SK-N-SH (cell line): ENCODE measurements around the gene DAP. TPM values are rescaled to one million over a fixed set of nuclear protein-coding genes. Genes with fewer than 3 reads are reported as not detected.

Experiments used
- CTCF ChIA-PET: fragments of 300-600, 350-600 bp; formaldehyde crosslinking; extraction: SDS; loops from one replicate; lab custom pipeline; 2021; lab: Yijun Ruan, JAX
- POLR2A ChIA-PET: fragments of 350-600 bp; sonication (Branson Sonifier 250); formaldehyde crosslinking; extraction: SDS; loops from one replicate; lab custom pipeline; 2020; ENCODE audit warnings: antibody characterized with exemption, inconsistent platforms; lab: Yijun Ruan, JAX
- DNase-seq: peaks from one replicate; pipeline ENCODE4 v3.0.0; 2012
- H2AFZ ChIP-seq: fragments of 200-600 bp; sonication (generic); 2 replicates; pipeline ENCODE4 v1.8.1; 2016; ENCODE audit warnings: antibody characterized with exemption, mild to moderate bottlenecking, low read depth
- H3F3A ChIP-seq: fragments of 200-600 bp; sonication (generic); replicated peaks from 2 replicates; pipeline ENCODE3; 2016; ENCODE audit warnings: antibody characterized with exemption, mild to moderate bottlenecking; ENCODE audit not compliant: insufficient read depth
- H3K27ac ChIP-seq, 2 experiments: fragments of 200-500 bp in 1 of 2; fragments of 200-600 bp in 1 of 2; sonication (Bioruptor generic) in 1 of 2; sonication (generic), shearing (Covaris generic) in 1 of 2; 2 replicates each; pipeline versions ENCODE4 v1.5.1 to v1.6.1; 2014 to 2016; ENCODE audit warnings: low read depth in 2 of 2, inconsistent platforms in 1 of 2, low read length in 1 of 2, mild to moderate bottlenecking in 1 of 2, mixed read lengths in 1 of 2
- H3K27me3 ChIP-seq: fragments of 200-600 bp; sonication (generic), shearing (Covaris generic); 2 replicates; pipeline ENCODE4 v1.6.1; 2016; ENCODE audit warnings: mixed run types; ENCODE audit not compliant: insufficient read depth
- H3K36me3 ChIP-seq, 2 experiments: fragments of 200-500 bp in 1 of 2; fragments of 200-600 bp in 1 of 2; sonication (Bioruptor generic) in 1 of 2; sonication (generic) in 1 of 2; replicated peaks in 1 of 2; 2 replicates each; pipeline versions ENCODE3 to v1.5.1; 2014 to 2016; ENCODE audit warnings: low read length in 1 of 2, mild to moderate bottlenecking in 1 of 2; ENCODE audit not compliant: insufficient read depth in 2 of 2, control insufficient read depth in 1 of 2
- H3K4me1 ChIP-seq, 2 experiments: fragments of 200-500 bp in 1 of 2; fragments of 200-600 bp in 1 of 2; sonication (Bioruptor generic) in 1 of 2; sonication (generic), shearing (Covaris generic) in 1 of 2; 2 replicates each; pipeline versions ENCODE4 v1.5.1 to v1.6.1; 2014 to 2016; ENCODE audit warnings: low read depth in 1 of 2, low read length in 1 of 2, mixed run types in 1 of 2; ENCODE audit not compliant: insufficient read depth in 2 of 2, control insufficient read depth in 1 of 2
- H3K4me2 ChIP-seq: fragments of 200-600 bp; sonication (generic), shearing (Covaris generic); 2 replicates; pipeline ENCODE4 v1.6.1; 2017; ENCODE audit warnings: mixed run types
- H3K4me3 ChIP-seq, 2 experiments: fragments of 200-500 bp in 1 of 2; fragments of 200-600 bp in 1 of 2; sonication (Bioruptor generic) in 1 of 2; sonication (generic), shearing (Covaris generic) in 1 of 2; 2 replicates each; pipeline versions ENCODE4 v1.5.1 to v1.8.1; 2014 to 2016; ENCODE audit warnings: low read depth in 2 of 2, inconsistent platforms in 1 of 2, low read length in 1 of 2, mild to moderate bottlenecking in 1 of 2, mixed read lengths in 1 of 2, moderate library complexity in 1 of 2
- H3K79me2 ChIP-seq: fragments of 200-600 bp; sonication (generic); 2 replicates; pipeline ENCODE4 v1.8.1; 2017; ENCODE audit warnings: mild to moderate bottlenecking; ENCODE audit not compliant: insufficient read depth
- H3K9ac ChIP-seq: fragments of 200-600 bp; sonication (generic); 2 replicates; pipeline ENCODE4 v1.6.1; 2017; ENCODE audit warnings: mixed run types
- H3K9me2 ChIP-seq: fragments of 200-600 bp; sonication (generic); 2 replicates; pipeline ENCODE4 v1.6.1; 2017; ENCODE audit warnings: mixed run types
- H3K9me3 ChIP-seq: fragments of 200-600 bp; sonication (generic); 2 replicates; pipeline ENCODE4 v1.6.1; 2017; ENCODE audit warnings: mixed run types, mild to moderate bottlenecking, moderate library complexity
- H4K20me1 ChIP-seq: fragments of 200-600 bp; sonication (generic); 2 replicates; pipeline ENCODE4 v1.6.1; 2017; ENCODE audit warnings: mild to moderate bottlenecking, mixed run types; ENCODE audit not compliant: insufficient read depth
- EZH2phosphoT487 ChIP-seq: fragments of 200-600 bp; sonication (generic); IDR thresholded peaks from 2 replicates; pipeline ENCODE4 v1.6.1; 2017; ENCODE audit warnings: low read depth, mixed run types, mild to moderate bottlenecking, antibody characterized with exemption, moderate library complexity, borderline replicate concordance
- FOSL2 ChIP-seq: IDR thresholded peaks from 2 replicates; pipeline ENCODE4 v1.4.0; 2012; ENCODE audit warnings: low read depth, mild to moderate bottlenecking, moderate library complexity, borderline replicate concordance
- MXI1 ChIP-seq: IDR thresholded peaks from 2 replicates; pipeline ENCODE4 v1.6.1; 2012; ENCODE audit warnings: mild to moderate bottlenecking, low read depth, low read length, improper control_type of control experiment
- NFIC ChIP-seq: IDR thresholded peaks from 2 replicates; pipeline ENCODE4 v1.4.0; 2012; ENCODE audit warnings: borderline replicate concordance
- NRF1 ChIP-seq: IDR thresholded peaks from 2 replicates; pipeline ENCODE4 v1.6.1; 2012; ENCODE audit warnings: low read depth, mild to moderate bottlenecking, low read length
- RXRA ChIP-seq: IDR thresholded peaks from 2 replicates; pipeline ENCODE4 v1.4.0; 2012; ENCODE audit warnings: low read depth, mild to moderate bottlenecking, borderline replicate concordance
- TAF1 ChIP-seq: IDR thresholded peaks from 2 replicates; pipeline ENCODE4 v1.6.1; 2012; ENCODE audit warnings: low read depth, mild to moderate bottlenecking, low read length, moderate library complexity, borderline replicate concordance
- WGBS: methylation state at CpG from one replicate; pipeline ENCODE4 v1.1.6; 2017; ENCODE audit warnings: low lambda C conversion rate; 5-methylcytosine and 5-hydroxymethylcytosine counted together
- polyA plus RNA-seq, 3 experiments: library from polyadenylated mRNA; depleted of rRNA; stranded (reverse); fragments of >200 nt; gene quantifications; 2 replicates each; pipeline ENCODE4 v1.2.3, GENCODE V29; 2012
- TF ChIP-seq, protein P1 (sequence below): fragments of 200-600 bp; sonication (generic); IDR thresholded peaks from 2 replicates; pipeline ENCODE4 v1.6.1; 2017; ENCODE audit warnings: antibody characterized with exemption, mild to moderate bottlenecking, moderate library complexity
- TF ChIP-seq, protein P2 (sequence below): IDR thresholded peaks from 2 replicates; pipeline ENCODE4 v1.4.0; 2012; ENCODE audit warnings: low read depth, borderline replicate concordance
- TF ChIP-seq, protein P3 (sequence below): IDR thresholded peaks from 2 replicates; pipeline ENCODE4 v1.6.1; 2012; ENCODE audit warnings: mild to moderate bottlenecking, low read depth, low read length, moderate library complexity

DAP gene
- polyA plus RNA-seq, 1 of the 3 experiments (the other 2 are of a cell fraction) = 78.2 TPM

DNA sequence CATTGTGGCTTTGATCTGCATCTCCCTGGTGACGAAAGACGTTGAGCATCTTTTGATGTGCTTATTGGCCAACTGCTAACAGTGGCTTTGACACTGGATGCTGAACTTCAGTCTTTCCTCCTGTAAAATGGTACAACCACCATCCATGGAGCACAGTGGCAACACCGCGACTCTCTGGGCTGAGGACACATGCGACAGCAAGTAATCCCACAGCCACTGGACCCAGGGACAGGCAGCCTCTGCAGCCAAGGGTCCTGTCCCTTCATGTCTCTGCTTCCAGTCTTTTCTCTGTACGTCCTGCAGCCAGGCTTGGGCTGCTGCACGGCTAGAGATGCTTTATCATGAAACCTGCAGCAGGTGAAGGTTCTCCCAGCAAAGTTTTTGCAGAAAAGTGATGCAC is 83.5 kb downstream of the DAP start:
- ChIA-PET CTCF (no interaction called here), POLR2A (no interaction called here)
- 98% methylated on average over 7 of the region's 7 CpGs for WGBS
- Histone ChIP-seq H3F3A (peaks cover 3% of the 10 kb centered on the region), H3K79me2 (no peaks in the 10 kb centered on the region; the same call in 1 of the 2 replicates), H3K4me3 (no peak overlapping the region), H3K27me3 (no peaks in the 10 kb centered on the region), H3K4me1 (peaks cover 0 to 23% of the 10 kb centered on the region in 2 experiments; a peak in 1 of 4 replicates), H4K20me1 (no peaks in the 10 kb centered on the region), H2AFZ (no peak overlapping the region), H3K9me3 (no peaks in the 10 kb centered on the region), H3K36me3 (peaks cover 25 to 27% of the 10 kb centered on the region in 2 experiments), H3K4me2 (no peak overlapping the region), H3K27ac (no peak overlapping the region), H3K9me2 (no peaks in the 10 kb centered on the region), H3K9ac (no peak overlapping the region)
- TF ChIP-seq, protein P1, sequence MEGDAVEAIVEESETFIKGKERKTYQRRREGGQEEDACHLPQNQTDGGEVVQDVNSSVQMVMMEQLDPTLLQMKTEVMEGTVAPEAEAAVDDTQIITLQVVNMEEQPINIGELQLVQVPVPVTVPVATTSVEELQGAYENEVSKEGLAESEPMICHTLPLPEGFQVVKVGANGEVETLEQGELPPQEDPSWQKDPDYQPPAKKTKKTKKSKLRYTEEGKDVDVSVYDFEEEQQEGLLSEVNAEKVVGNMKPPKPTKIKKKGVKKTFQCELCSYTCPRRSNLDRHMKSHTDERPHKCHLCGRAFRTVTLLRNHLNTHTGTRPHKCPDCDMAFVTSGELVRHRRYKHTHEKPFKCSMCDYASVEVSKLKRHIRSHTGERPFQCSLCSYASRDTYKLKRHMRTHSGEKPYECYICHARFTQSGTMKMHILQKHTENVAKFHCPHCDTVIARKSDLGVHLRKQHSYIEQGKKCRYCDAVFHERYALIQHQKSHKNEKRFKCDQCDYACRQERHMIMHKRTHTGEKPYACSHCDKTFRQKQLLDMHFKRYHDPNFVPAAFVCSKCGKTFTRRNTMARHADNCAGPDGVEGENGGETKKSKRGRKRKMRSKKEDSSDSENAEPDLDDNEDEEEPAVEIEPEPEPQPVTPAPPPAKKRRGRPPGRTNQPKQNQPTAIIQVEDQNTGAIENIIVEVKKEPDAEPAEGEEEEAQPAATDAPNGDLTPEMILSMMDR = no peak
- no peak for TF ChIP-seq NRF1
- TF ChIP-seq, protein P2, sequence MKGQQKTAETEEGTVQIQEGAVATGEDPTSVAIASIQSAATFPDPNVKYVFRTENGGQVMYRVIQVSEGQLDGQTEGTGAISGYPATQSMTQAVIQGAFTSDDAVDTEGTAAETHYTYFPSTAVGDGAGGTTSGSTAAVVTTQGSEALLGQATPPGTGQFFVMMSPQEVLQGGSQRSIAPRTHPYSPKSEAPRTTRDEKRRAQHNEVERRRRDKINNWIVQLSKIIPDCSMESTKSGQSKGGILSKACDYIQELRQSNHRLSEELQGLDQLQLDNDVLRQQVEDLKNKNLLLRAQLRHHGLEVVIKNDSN = no peak
- TF ChIP-seq RXRA = no peak
- no peak for TF ChIP-seq MXI1
- TF ChIP-seq NFIC = no peak
- TF ChIP-seq, protein P3, sequence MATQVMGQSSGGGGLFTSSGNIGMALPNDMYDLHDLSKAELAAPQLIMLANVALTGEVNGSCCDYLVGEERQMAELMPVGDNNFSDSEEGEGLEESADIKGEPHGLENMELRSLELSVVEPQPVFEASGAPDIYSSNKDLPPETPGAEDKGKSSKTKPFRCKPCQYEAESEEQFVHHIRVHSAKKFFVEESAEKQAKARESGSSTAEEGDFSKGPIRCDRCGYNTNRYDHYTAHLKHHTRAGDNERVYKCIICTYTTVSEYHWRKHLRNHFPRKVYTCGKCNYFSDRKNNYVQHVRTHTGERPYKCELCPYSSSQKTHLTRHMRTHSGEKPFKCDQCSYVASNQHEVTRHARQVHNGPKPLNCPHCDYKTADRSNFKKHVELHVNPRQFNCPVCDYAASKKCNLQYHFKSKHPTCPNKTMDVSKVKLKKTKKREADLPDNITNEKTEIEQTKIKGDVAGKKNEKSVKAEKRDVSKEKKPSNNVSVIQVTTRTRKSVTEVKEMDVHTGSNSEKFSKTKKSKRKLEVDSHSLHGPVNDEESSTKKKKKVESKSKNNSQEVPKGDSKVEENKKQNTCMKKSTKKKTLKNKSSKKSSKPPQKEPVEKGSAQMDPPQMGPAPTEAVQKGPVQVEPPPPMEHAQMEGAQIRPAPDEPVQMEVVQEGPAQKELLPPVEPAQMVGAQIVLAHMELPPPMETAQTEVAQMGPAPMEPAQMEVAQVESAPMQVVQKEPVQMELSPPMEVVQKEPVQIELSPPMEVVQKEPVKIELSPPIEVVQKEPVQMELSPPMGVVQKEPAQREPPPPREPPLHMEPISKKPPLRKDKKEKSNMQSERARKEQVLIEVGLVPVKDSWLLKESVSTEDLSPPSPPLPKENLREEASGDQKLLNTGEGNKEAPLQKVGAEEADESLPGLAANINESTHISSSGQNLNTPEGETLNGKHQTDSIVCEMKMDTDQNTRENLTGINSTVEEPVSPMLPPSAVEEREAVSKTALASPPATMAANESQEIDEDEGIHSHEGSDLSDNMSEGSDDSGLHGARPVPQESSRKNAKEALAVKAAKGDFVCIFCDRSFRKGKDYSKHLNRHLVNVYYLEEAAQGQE = no peak
- TF ChIP-seq EZH2phosphoT487 = no peak
- no peak for DNase-seq

DNA sequence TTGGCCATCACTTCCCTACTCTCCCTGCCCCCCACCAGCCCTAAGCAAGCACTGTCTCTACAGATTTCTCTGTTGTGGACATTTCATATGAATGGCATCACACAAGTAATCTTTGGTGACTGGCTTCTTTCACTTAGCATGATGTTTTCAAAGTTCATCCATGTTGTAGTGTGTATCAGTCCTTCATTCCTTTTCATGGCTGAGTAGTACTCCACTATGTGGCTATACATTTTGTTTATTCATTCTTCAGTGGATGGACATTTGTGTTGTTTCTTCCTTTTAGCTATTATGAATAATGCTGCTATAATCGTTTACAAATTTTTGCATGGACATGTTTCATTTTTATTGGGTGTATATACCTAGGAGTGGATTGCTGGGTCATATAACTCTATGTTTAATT is 84.1 kb downstream of the DAP start:
- Histone ChIP-seq H2AFZ (no peak overlapping the region), H3K9me3 (no peaks in the 10 kb centered on the region), H3K27ac (no peak overlapping the region), H3K27me3 (no peaks in the 10 kb centered on the region), H3K9me2 (no peaks in the 10 kb centered on the region), H3K79me2 (no peaks in the 10 kb centered on the region; the same call in 1 of the 2 replicates), H4K20me1 (no peaks in the 10 kb centered on the region), H3K4me2 (no peak overlapping the region), H3K36me3 (peaks cover 24 to 25% of the 10 kb centered on the region in 2 experiments), H3K9ac (no peak overlapping the region), H3F3A (peaks cover 3% of the 10 kb centered on the region), H3K4me1 (peaks cover 0 to 26% of the 10 kb centered on the region in 2 experiments; a peak in 2 of 4 replicates), H3K4me3 (no peak overlapping the region)
- ChIA-PET CTCF (no interaction called here), POLR2A (no interaction called here)
- DNase-seq = no peak
- TF ChIP-seq FOSL2 (no peak), TAF1 (no peak)
- 74% methylated on average over 1 of the region's 1 CpG for WGBS
